HG02970 (cell line): ENCODE results near the gene RPS26.
"Not testable (repeated sequence)": the region's sequence is repeated elsewhere in the genome, so short reads cannot be mapped to it uniquely, and the experiment has no call there.

ENCODE experiments used
- ATAC-seq: cut with Tn5 transposase; IDR thresholded peaks from one replicate; pipeline ENCODE4 v1.9.1; 2021; ENCODE audit warnings: mild to moderate bottlenecking, moderate library complexity, moderate number of reproducible peaks; ENCODE audit not compliant: unreplicated experiment, low FRiP score

Gene RPS26

GRCh38 chr12:56020423-56021184, 21.1 kb upstream of the RPS26 start, which contains the start of gene IKZF4:
Gene IKZF4 (plus strand): TSS chr12:56021043. CDS start chr12:56021494, 451 bp downstream.
- ATAC-seq: no peak

- no peak for ATAC-seq
These were observed 19.7 kb upstream of the RPS26 start for GRCh38 chr12:56021889-56022497.

DNA sequence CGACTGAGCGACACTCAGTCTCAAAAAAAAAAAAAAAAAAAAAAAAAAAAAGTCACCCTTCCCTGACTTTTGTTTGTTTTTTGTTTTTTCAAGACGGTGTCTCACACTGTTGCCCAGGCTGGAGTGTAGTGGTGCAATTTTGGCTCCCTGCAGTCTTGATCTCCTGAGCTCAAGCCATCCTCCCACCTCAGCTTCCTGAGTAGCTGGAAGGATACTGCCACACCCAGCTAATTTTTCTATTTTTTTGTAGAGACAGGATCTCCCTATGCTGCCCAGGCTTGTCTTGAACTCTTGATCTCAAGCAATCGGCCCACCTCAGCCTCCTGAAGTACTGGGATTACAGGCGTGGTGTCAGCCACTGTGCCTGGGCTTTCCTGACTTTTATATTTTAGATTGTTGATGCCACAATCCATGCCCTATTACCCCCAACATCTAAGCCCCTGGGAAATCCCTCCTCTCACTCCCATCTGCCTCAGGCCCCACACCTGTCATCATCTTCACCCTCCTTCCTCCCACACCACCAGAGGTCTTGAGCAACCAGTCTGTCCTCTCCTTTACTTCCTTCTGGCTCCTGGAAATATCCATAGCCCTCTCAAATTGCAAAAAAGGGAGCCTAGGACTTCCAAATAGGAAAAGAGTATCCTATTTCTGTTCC, 13.1 kb upstream of the RPS26 start:
- ATAC-seq: no peak

DNA sequence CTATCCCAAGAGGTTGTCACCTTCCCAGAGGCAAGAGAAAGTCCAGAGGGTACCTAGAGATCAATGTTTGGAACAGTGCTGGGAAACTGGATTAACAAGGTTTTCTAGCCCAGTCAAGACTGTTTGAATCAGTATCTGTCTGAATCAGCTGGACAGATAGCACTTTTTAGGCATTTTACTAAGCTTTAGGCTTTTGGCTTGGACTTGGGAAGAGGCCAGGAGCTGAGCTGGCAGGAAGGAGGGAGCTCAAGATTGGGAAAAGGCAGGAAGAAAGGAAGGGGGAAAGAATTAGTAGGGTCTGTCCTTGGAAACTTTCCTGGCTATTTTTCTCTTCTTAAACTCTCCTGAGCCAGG, 12.6 kb upstream of the RPS26 start:
- no peak for ATAC-seq

- ATAC-seq: no peak
These were observed 11.9 kb upstream of the RPS26 start for GRCh38 chr12:56029666-56030293.

GRCh38 chr12:56031987-56032386, 9.7 kb upstream of the RPS26 start:
- no peak for ATAC-seq

DNA sequence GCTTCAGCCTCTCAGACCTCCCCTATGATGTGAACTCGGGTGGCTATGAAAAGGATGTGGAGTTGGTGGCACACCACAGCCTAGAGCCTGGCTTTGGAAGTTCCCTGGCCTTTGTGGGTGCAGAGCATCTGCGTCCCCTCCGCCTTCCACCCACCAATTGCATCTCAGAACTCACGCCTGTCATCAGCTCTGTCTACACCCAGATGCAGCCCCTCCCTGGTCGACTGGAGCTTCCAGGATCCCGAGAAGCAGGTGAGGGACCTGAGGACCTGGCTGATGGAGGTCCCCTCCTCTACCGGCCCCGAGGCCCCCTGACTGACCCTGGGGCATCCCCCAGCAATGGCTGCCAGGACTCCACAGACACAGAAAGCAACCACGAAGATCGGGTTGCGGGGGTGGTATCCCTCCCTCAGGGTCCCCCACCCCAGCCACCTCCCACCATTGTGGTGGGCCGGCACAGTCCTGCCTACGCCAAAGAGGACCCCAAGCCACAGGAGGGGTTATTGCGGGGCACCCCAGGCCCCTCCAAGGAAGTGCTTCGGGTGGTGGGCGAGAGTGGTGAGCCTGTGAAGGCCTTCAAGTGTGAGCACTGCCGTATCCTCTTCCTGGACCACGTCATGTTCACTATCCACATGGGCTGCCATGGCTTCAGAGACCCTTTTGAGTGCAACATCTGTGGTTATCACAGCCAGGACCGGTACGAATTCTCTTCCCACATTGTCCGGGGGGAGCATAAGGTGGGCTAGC, 7.0 kb upstream of the RPS26 start:
- ATAC-seq: no peak

GRCh38 chr12:56037161-56037560, 4.6 kb upstream of the RPS26 start:
- ATAC-seq: no peak

GRCh38 chr12:56038022-56038655, 3.6 kb upstream of the RPS26 start:
- ATAC-seq: no peak

DNA sequence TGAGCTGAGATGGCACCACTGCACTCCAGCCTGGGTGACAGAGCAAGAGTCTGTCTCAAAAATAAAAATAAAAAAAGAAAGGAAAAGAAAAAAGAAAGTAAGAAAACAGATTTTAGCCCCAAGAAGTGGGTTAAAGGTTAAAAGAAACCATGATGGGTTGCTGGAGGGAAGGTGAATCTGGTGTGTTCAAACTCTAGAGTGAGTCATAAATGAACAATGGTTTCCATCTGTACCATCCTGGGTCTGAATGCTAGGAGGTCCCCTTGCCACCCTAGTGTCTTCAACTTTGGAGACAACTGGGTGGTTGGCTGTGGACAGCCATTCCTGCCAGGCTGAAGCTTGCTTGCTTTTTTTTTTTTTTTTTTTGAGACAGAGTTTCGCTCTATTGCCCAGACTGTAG, 1.6 kb upstream of the RPS26 start:
- ATAC-seq: no peak

DNA sequence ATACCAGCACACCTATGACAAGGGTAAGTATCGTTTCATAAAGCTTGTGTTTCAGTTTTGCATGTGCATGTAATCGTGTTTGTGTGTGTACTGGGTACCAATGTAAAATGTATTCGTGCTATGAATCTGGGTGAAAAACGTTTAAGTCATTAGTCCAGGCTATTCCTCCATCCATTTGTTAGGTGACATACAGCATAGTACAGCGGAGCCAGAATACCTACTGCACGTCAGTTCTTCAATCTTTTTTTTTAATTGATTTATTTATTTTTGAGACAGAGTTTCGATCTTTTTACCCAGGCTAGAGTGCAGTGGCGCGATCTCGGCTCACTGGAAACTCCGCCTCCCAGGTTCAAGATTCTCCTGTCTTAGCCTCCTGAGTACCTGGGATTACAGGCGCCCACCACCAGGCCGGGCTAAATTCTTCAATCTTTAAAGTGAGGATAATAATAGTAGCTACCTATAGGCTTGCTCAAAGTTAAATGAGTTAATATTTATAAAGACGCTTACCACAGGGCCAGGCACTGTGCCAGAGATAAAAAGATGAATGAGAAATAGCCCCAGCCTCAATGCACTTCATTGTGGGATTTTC, 661 bp upstream of the RPS26 start:
- no peak for ATAC-seq

- ATAC-seq: not testable (repeated sequence)
These were observed 704 bp downstream of the RPS26 start for GRCh38 chr12:56042430-56042813.

- ATAC-seq: no peak
These were observed 1.1 kb downstream of the RPS26 start for GRCh38 chr12:56042843-56043242.

- ATAC-seq: no peak
These were observed 4.5 kb downstream of the RPS26 start for GRCh38 chr12:56046027-56046780.

DNA sequence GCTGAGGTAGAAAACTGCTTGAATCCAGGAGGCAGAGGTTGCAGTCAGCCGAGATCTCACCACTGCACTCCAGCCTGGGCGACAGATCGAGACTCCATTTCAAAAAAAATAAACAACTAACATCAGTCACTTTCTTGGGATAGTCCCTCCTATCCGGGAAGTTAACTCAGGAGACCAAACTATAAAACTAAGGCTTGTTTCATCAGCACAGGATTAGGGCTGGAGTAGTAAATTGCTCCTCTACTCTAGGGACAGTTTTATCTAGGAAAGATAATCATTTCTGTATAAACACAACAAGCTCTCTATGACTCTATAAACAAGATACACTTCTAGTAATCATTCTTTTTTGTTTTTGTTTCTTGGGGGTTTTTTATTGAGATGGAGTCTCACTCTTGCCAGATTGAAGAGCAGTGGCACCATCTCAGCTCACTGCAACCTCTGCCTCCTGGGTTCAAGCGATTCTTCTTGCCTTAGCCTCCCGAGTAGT, 11.7 kb downstream of the RPS26 start:
- ATAC-seq: no peak

GRCh38 chr12:56059964-56060363, 18.2 kb downstream of the RPS26 start:
- ATAC-seq: not testable (repeated sequence)

- ATAC-seq: no peak
These were observed 20.3 kb downstream of the RPS26 start for GRCh38 chr12:56061982-56062381.

DNA sequence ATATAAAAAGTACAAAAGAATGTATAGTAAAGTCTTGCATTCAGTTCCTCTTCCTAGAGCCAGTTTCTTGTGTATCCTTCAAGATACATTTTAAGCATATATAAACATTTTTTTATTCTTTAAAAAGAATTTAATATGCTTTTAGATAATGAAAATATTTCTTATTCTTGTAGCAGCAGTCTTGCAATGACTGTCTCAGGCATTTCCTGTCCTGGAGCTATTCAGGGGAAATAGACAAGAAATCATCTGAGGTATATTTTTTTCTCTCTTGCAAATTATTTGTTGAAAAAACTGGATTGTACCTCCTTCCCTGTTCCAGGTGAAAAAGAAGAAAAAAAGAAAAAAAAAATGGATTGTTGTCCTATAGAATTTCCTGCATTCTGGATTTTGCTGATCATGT, 21.3 kb downstream of the RPS26 start:
- ATAC-seq: no peak

- ATAC-seq: no peak
These were observed 29.9 kb downstream of the RPS26 start for GRCh38 chr12:56071648-56072047.
